ENCODE results near the gene OR10H5.

GRCh38 chr19:15838351-15838750, 50.9 kb downstream of the OR10H5 start:
- no peak for TF ChIP-seq CTCF (IDR thresholded peaks at IDR 0.05)
- TF ChIP-seq POLR2AphosphoS5 (IDR thresholded peaks at IDR 0.05; ENCODE audit: low read depth, low read length) = no peak

Measured in Panc1 (cell line).